Activated T-cell treated with anti-CD3 and anti-CD28 coated beads for 1 hour (primary cell): ENCODE results near the gene WDR4.
"Not testable (repeated sequence)": the region's sequence is repeated elsewhere in the genome, so short reads cannot be mapped to it uniquely, and the experiment has no call there.

Experiments used
- DNase-seq: peaks from one replicate; pipeline ENCODE4 v3.0.0-alpha.2; 2020; ENCODE audit warnings: low read depth

Gene WDR4

GRCh38 chr21:42878993-42879787 lies at the start of gene WDR4:
TSS of gene WDR4 (minus strand) at chr21:42879539. CDS start at chr21:42879495, 44 bp downstream.
- peak; percentile 98 for DNase-seq

GRCh38 chr21:42927474-42928200 lies 48.3 kb upstream of the WDR4 start:
- not testable (repeated sequence) for DNase-seq

DNA sequence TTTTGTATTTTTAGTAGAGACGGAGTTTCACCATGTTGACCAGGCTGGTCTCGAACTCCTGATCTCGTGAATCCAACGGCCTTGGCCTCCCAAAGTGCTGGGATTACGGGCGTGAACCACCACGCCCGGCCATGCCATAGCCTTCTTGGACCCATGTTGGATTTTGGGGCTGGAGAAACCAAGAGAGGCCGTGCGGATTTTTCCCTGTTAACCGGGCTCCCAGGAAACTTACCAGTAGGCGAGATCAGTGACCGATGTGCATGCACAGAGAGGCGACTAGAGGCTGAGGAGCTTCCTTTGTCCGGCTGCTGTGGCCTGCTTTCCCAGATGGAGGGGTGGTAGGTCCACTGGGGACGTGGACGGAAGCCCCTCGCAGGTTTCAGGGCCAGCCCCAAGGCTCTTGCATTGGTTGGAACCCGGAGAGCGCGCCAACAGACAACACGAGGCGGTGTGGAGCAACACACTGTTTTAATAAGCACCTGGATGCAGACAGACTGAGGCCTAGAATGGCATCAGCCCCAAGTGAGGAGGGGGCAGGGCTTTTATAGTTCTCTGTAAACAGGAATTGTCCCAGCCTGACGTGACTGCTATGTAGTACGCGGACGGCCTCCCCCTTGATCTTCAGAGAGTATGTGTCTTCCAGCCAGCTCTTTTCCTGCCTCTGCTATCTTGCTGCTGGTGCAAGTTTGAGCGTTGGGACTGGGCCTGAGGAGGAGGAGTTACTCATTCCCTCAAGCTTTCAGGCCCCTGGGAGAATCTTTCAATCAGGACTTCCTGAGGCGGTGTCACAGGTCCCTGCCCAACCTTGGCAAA lies 46.0 kb upstream of the WDR4 start, which contains the start of gene ERVH48-1:
Gene ERVH48-1, minus strand, starts transcription at position 517 of the 813 bp plus-strand sequence. CDS start 6,624 bp downstream, outside the sequence.
- DNase-seq: no peak

DNA sequence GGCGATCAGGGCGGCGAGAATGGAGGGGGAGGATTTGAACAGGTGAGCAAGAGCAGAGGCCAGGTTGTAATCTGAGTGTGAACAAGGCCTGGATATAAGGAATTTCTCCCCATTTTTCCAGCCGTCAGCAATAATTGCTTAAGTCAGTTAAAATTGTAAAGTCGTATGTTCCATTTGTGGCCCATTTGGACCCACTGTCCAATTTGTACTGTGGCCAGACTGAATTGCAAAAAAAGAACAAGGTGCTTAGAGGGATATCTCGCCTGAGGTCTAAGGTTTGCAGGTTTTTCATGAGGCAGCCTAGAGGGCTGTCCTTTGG lies 45.1 kb upstream of the WDR4 start:
- no peak for DNase-seq

DNA sequence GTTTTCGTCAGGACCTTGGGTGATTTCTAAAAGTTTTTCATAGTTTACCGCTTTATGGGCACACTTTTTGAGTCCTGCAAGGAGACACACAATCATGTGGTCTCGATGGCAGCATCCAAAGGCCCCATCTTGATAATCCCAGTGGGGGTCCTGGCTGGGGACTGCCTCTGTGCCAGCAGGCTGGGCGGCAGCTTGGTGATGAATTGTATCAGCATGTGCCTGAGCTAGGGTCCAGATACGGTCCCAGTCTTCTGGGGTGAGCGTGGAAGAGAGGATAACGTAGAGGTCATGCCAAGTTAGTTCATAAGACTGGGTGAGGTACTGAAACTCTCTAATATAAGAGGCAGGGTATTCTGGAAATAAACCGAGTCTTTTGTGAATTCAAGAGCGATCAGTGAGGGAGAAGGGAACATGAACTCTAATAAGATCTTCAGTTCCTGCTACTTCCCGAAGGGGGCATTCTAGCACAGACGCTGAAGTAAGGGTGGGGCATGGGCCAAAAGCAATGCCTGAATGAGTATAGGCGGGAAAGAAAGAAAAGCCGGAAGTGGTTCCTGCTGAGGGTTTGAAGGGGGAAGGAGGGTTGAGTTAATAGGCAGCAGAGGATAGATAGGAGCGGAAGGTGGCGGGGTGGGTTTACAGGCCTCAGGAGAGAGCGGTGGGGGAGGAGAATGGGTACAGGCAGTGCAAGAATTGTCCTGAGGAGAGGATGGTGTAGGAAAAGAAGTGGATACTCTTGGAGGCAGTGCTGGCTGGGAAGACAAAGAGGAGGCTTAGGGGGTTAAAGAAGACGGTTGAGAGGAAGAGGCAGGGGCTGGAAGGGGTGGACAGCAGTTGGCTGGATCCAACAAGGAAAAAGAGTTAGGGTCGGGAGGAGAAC lies 44.5 kb upstream of the WDR4 start:
- peak; percentile 27 for DNase-seq

DNA sequence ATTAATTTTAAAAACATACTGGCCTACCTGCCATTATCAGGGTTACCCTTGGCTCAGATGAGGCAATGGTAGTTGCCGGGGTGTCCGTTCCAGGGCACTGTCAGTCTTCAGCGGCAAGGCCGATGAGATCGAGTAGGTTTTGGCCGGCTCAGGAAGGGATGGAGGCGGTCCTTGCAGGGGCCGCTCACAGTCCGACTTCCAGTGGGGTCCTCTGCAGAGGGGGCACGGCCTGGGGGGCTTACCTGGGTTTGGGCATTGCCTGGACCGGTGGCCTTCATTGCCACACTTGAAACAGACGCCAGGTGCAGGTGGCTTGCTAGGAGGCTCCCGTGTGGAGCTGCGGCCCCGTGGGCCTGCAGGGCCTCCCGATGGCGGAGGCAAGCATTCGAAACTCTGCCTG lies 43.6 kb upstream of the WDR4 start:
- no peak for DNase-seq

- DNase-seq: no peak
Measured at GRCh38 chr21:42921927-42922326, 42.6 kb upstream of the WDR4 start.

DNA sequence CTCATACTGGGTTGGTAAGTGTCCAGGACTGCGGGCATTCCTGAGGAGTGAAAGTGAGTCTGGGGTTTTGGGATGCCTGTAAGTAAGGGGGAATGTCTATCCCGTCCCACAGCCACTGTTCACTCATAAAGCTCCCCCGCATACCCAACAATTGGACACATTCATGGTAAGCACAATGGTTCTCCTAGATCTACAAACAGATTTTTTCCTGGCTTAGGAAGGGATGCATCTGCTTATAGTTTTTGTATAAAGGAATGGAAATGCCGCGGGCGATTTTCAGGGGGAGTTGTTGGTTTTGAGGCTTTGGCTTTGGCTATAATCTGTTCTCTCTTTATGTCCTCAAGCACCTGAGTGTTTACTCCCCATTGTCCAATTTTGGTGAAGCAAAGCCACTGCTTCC lies 39.0 kb upstream of the WDR4 start:
- DNase-seq: no peak

DNA sequence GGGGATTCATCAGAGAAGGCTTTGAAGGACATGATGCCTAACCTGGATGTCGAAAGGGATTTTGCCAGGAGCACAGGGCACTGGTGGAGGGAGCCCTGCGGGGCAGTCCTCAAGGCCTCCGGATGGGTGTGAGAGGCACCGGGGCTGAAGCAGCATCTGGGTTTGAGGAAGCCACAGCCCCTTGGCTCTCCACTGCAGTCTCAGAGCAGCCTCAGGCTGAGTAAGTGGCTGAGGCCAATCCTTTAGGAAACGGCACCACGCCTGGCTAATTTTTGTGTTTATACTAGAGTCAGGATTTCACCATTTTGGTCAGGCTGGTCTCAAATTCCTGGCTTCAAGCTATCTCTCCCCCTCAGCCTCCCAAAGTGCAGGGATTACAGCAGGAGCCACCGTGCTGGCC lies 34.1 kb upstream of the WDR4 start:
- DNase-seq: no peak

DNA sequence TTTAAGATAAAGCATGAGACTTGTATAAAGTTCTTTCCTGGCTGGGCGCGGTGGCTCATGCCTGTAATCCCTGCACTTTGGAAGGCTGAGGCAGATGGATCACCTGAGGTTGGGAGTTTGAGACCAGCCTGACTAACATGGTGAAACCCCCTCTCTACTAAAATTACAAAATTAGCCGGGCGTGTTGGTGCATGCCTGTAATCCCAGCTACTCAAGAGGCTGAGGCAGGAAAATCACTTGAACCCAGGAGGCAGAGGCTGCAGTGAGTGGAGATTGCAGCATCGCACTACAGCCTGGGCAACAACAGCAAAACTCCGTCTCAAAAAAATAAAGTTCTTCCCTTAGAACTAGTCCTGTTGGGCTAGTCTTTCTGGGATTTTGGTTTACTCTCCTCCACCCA lies 32.6 kb upstream of the WDR4 start:
- DNase-seq: not testable (repeated sequence)

- DNase-seq: not testable (repeated sequence)
Measured at GRCh38 chr21:42908484-42908883, 29.1 kb upstream of the WDR4 start.

- no peak for DNase-seq
Measured at GRCh38 chr21:42906233-42906632, 26.9 kb upstream of the WDR4 start.

- no peak for DNase-seq
Measured at GRCh38 chr21:42905195-42905594, 25.9 kb upstream of the WDR4 start.

DNA sequence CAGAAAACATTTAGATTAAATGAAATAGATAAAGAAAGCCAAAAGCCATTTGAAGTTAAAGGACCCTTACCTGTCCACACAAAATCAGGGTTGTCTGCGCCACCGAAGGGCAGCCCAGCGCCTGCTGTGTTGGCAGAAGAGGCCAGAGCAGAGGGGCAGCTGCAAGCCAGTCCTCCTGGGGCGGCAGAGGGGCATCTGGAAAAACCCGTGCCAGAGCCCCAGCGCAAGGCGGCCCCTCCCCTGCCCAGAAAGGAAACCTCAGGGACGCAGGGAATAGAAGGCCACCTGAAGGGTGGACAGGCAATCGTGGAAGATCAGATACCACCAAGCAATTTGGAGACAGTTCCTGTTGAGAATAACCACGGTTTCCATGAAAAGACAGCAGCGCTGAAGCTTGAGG lies 24.5 kb upstream of the WDR4 start:
- DNase-seq: no peak

DNA sequence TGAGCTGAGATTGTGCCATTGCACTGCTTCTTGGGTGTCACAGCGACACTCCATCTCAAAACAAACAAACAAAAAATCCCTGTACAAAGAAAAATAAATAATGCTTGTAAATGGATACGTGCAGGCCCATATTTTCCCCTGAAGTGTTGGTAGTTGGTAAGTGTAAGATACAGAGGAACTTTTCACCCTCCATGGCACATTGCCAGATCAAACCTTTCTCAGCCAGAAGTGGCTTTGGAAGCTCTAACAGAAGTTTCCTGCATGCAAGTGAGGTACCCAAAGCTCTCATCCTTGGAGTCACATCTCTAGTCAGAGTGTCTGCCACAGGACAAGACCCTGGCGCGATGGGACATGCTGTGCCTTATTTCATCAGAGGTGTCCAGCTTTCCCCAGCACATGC lies 21.1 kb upstream of the WDR4 start:
- no peak for DNase-seq

DNA sequence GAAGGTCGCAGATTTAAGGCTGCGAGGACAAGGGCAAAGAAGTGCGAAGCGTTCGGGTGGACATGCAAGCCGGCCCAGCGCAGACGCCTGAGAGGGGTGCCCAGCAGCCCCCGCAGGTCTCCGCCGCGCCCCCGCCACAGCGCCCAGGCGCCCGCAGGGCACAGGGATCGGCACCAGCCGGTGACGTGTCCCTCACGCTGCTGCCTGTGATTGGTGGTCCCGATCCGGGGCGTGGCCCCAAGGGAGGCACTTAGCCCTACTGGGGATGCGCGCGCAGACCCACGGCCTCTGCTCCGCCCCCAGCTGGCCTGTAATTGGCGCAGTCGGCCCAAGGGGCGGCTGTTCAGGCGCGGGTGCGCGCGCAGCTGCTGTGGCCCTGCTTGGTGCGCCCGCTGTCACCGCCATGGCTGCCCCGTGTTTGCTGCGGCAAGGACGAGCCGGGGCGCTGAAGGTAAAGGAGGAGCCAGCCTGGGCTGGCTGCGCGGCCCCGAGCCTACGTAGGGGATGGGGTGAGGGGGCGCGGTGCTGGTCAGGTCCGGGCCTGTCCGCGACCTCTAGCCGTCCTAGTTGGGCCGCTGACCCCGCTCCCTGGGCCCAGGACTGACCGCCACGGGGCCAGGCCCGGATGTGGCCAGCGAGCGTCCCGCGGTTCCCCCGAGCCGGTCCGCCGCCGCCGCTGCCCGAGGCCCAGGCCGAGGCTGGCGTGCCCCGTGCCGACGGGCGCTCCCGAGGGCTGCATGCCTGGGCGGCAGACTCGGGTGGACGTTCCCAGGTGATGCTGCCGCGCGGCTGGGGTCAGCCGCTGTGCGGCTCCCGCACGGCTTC lies 13.8 kb upstream of the WDR4 start, which contains the start of gene NDUFV3:
Gene NDUFV3, plus strand, starts transcription at position 379 of the 825 bp plus-strand sequence. Its CDS starts 25 bp downstream, at position 404.
- peak; percentile 100 for DNase-seq

DNA sequence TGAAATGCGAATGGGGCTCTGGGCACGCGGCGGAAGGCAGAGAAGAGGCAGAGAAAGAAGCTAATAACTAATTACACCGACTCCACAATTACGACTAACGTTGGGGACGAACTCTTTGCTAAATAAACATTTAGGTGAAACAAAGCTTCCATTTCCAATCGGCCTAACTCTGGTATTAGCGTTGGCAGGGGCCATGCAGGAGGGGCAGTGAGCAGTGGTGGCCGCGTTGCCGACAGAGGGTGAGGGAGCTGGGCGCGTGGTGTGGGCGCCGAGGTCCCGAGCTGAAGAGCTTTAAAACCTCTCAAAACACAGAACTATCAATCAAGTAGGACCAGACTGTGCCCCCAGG lies 13.2 kb upstream of the WDR4 start:
- no peak for DNase-seq

GRCh38 chr21:42887326-42887725 lies 8.0 kb upstream of the WDR4 start:
- no peak for DNase-seq

DNA sequence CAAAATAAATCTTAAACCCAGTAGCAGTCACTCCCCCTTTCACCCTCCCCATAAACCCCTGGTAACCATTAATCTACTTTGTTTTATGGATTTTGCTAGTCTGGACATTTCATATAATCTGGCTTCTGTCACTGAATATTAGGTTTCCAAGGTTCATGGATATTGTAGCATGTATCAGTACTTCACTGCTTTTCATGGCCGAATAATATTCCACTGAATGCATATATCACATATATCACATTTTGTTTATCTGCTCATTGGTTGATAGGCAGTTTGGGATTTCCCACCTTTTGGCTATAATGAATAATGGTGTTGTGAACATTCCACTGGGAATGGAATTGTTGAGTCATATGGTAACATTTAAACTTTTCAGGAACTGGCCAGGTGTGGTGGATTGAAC lies 4.6 kb upstream of the WDR4 start:
- no peak for DNase-seq

DNA sequence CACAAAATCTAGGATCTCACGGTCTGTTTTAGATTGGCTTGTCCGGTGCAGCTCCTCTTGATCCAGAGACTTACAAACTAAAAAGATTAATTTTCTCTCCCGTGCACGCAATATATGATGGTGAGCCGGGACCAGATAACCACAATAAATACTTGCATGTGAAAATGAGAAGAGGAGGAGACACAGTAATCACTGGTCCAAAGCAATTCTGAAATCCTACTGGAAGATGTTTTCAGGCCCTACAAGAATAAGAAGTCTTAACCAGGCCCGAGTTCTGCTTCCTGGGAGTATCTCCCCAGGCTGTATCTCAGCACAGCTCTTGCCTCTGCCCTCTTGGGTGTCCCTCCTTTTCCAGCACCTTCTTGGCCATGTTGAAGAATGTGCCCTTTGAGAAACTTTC lies 1.0 kb upstream of the WDR4 start:
- no peak for DNase-seq

DNA sequence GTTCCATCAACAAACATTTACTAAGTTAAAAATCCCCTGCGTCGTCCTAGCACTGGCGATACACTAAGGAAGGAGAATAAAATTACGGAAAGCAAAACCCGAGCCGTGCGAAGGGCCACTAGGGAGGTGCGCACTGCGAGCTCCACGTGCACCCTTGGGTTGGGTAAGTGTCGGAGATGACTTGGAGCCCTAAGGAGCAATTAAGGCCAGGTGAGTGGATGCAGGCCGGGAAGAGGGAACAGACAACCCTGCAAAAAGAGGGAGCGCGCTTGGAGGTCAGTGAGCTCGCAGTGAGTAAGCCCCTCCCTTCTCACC lies 704 bp downstream of the WDR4 start:
- DNase-seq: peak; percentile 13
